ENCODE measurements around the gene GPRC5D.
A peak's percentile ranks its signal among the peaks of the same experiment; 100 is the strongest.

The GPRC5D gene

GRCh38 chr12:12983420-12984035 is 31.6 kb upstream of the GPRC5D start:
- H3K4me3 ChIP-seq (ENCODE audit: control insufficient read depth, low read depth, low read length): no peak overlapping the region
- TF ChIP-seq, protein P1, sequence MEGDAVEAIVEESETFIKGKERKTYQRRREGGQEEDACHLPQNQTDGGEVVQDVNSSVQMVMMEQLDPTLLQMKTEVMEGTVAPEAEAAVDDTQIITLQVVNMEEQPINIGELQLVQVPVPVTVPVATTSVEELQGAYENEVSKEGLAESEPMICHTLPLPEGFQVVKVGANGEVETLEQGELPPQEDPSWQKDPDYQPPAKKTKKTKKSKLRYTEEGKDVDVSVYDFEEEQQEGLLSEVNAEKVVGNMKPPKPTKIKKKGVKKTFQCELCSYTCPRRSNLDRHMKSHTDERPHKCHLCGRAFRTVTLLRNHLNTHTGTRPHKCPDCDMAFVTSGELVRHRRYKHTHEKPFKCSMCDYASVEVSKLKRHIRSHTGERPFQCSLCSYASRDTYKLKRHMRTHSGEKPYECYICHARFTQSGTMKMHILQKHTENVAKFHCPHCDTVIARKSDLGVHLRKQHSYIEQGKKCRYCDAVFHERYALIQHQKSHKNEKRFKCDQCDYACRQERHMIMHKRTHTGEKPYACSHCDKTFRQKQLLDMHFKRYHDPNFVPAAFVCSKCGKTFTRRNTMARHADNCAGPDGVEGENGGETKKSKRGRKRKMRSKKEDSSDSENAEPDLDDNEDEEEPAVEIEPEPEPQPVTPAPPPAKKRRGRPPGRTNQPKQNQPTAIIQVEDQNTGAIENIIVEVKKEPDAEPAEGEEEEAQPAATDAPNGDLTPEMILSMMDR (IDR thresholded peaks at IDR 0.05; ENCODE audit: control insufficient read depth, insufficient read depth, low read depth, low read length, missing control alignments): peak; percentile 72
- DNase-seq (ENCODE audit: low read depth): no peak

DNA sequence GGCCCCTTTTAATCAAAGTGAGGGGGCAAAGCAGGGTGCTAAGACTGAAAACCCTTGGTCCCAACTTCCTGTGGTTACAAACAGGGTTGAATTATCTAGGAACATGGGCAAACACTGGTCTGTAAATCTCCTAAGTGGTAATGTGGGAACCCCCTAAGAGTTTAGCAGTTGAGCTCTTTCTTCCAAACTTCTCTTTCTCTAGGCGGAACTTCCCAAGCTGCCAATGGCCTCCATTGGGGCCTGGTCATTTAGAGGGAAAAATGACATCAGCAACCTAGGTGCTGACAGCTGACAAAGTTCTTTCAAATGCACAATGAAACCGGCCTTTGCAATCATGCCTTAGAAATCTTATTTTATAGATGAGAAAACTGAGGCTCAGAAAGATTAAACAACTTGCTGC is 30.4 kb upstream of the GPRC5D start:
- DNase-seq (ENCODE audit: low read depth): no peak
- no peak overlapping the region for H3K4me3 ChIP-seq (ENCODE audit: control insufficient read depth, low read depth, low read length)
- TF ChIP-seq, protein P1 (IDR thresholded peaks at IDR 0.05; ENCODE audit: control insufficient read depth, insufficient read depth, low read depth, low read length, missing control alignments): no peak

- TF ChIP-seq, protein P1 (IDR thresholded peaks at IDR 0.05; ENCODE audit: control insufficient read depth, insufficient read depth, low read depth, low read length, missing control alignments): no peak
- H3K4me3 ChIP-seq (ENCODE audit: control insufficient read depth, low read depth, low read length): no peak overlapping the region
- DNase-seq (ENCODE audit: low read depth): peak; percentile 90
Observed at GRCh38 chr12:12979731-12980259, 27.8 kb upstream of the GPRC5D start.

GRCh38 chr12:12979126-12979525 is 27.2 kb upstream of the GPRC5D start:
- H3K4me3 ChIP-seq (ENCODE audit: control insufficient read depth, low read depth, low read length): no peak overlapping the region
- TF ChIP-seq, protein P1 (IDR thresholded peaks at IDR 0.05; ENCODE audit: control insufficient read depth, insufficient read depth, low read depth, low read length, missing control alignments): no peak
- DNase-seq (ENCODE audit: low read depth): no peak

DNA sequence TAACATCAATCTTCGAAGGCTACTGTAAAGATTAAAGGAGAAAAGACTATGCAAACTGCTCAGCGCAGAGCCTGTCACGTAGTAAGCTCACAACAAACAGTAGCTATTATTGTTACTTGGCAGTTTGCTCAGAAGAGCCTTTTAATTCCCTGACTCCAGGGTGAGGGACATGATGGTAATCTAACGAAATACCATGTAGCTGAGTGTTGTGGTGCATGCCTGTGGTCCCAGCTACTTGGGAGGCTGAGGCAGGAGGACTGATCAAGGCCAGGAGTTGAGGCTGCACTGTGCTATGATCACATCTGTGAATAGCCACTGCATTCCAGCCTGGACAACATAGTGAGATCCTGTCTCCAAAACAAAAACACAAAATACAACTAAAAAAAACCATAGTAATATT is 25.3 kb upstream of the GPRC5D start:
- DNase-seq (ENCODE audit: low read depth): no peak
- H3K4me3 ChIP-seq (ENCODE audit: control insufficient read depth, low read depth, low read length): no peak overlapping the region
- TF ChIP-seq, protein P1 (IDR thresholded peaks at IDR 0.05; ENCODE audit: control insufficient read depth, insufficient read depth, low read depth, low read length, missing control alignments): no peak

DNA sequence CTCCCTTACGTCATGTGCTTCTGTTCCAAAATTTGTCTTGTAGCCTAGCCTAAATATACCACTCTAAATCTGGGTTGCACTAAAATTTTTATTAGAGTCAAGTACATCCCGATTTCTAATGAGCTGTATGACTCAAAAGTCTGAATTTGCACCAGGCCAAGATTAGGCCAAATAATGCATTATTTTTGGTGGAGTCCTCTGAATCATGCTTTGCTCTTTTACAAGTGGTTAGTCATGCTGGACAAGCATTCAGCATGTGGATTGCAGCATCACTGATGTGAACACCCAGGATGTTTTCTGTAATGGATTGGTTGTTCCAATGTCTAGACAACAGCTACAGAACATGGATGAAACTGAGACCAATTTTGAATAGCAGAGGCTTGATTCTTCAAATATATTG is 24.4 kb upstream of the GPRC5D start:
- TF ChIP-seq, protein P1 (IDR thresholded peaks at IDR 0.05; ENCODE audit: control insufficient read depth, insufficient read depth, low read depth, low read length, missing control alignments): no peak
- DNase-seq (ENCODE audit: low read depth): peak; percentile 93
- H3K4me3 ChIP-seq (ENCODE audit: control insufficient read depth, low read depth, low read length): no peak overlapping the region

Data from AG09309 (cell line).